ENCODE measurements around the gene FNDC3B.

FNDC3B gene

GRCh38 chr3:172388412-172389078, 349.2 kb downstream of the FNDC3B start:
- no peak for TF ChIP-seq TEAD4 (IDR thresholded peaks at IDR 0.05)

- TF ChIP-seq EP300 (IDR thresholded peaks at IDR 0.05; ENCODE audit: borderline replicate concordance) (no peak), CEBPB (IDR thresholded peaks at IDR 0.05) (no peak), YY1 (IDR thresholded peaks at IDR 0.05; ENCODE audit: low read depth) (no peak), TEAD4 (IDR thresholded peaks at IDR 0.05) (no peak), TCF12 (IDR thresholded peaks at IDR 0.05; ENCODE audit: low read depth) (no peak), ZBTB7A (IDR thresholded peaks at IDR 0.05; ENCODE audit: low read depth) (no peak)
Observed at GRCh38 chr3:172390792-172391191, 351.4 kb downstream of the FNDC3B start.

- TF ChIP-seq TEAD4 (IDR thresholded peaks at IDR 0.05) (no peak), CREB1 (IDR thresholded peaks at IDR 0.05; ENCODE audit: low read depth) (no peak), ZBTB7A (IDR thresholded peaks at IDR 0.05; ENCODE audit: low read depth) (no peak), REST (IDR thresholded peaks at IDR 0.05; ENCODE audit: low read depth) (no peak), RAD21 (IDR thresholded peaks at IDR 0.05; ENCODE audit: low read depth) (no peak), USF1 (IDR thresholded peaks at IDR 0.05) (no peak), CEBPB (IDR thresholded peaks at IDR 0.05) (no peak), FOXM1 (IDR thresholded peaks at IDR 0.05; ENCODE audit: borderline replicate concordance, low read depth) (no peak), NFIC (IDR thresholded peaks at IDR 0.05) (no peak), EP300 (IDR thresholded peaks at IDR 0.05; ENCODE audit: borderline replicate concordance) (no peak), TCF12 (IDR thresholded peaks at IDR 0.05; ENCODE audit: low read depth) (no peak), TAF1 (IDR thresholded peaks at IDR 0.05; ENCODE audit: low read depth) (no peak), YY1 (IDR thresholded peaks at IDR 0.05; ENCODE audit: low read depth) (no peak), MAX (IDR thresholded peaks at IDR 0.05) (no peak)
Observed at GRCh38 chr3:172391592-172392302, 352.4 kb downstream of the FNDC3B start.

- TF ChIP-seq YY1 (IDR thresholded peaks at IDR 0.05; ENCODE audit: low read depth) (no peak), CEBPB (IDR thresholded peaks at IDR 0.05) (no peak), MAX (IDR thresholded peaks at IDR 0.05) (no peak), TCF12 (IDR thresholded peaks at IDR 0.05; ENCODE audit: low read depth) (no peak), NFIC (IDR thresholded peaks at IDR 0.05) (no peak), RAD21 (IDR thresholded peaks at IDR 0.05; ENCODE audit: low read depth) (no peak), EGR1 (IDR thresholded peaks at IDR 0.05) (no peak), TAF1 (IDR thresholded peaks at IDR 0.05; ENCODE audit: low read depth) (no peak), FOXM1 (IDR thresholded peaks at IDR 0.05; ENCODE audit: borderline replicate concordance, low read depth) (no peak), USF1 (IDR thresholded peaks at IDR 0.05) (no peak), ZBTB7A (IDR thresholded peaks at IDR 0.05; ENCODE audit: low read depth) (no peak), CREB1 (IDR thresholded peaks at IDR 0.05; ENCODE audit: low read depth) (no peak), REST (IDR thresholded peaks at IDR 0.05; ENCODE audit: low read depth) (no peak), EP300 (IDR thresholded peaks at IDR 0.05; ENCODE audit: borderline replicate concordance) (no peak), TEAD4 (IDR thresholded peaks at IDR 0.05) (no peak)
Observed at GRCh38 chr3:172394692-172395091, 355.3 kb downstream of the FNDC3B start.

GRCh38 chr3:172396400-172396799, 357.0 kb downstream of the FNDC3B start:
- no peak for TF ChIP-seq REST (IDR thresholded peaks at IDR 0.05; ENCODE audit: low read depth)
- no peak for TF ChIP-seq MAX (IDR thresholded peaks at IDR 0.05)
- no peak for TF ChIP-seq NFIC (IDR thresholded peaks at IDR 0.05)
- no peak for TF ChIP-seq FOXM1 (IDR thresholded peaks at IDR 0.05; ENCODE audit: borderline replicate concordance, low read depth)
- no peak for TF ChIP-seq EGR1 (IDR thresholded peaks at IDR 0.05)
- TF ChIP-seq CREB1 (IDR thresholded peaks at IDR 0.05; ENCODE audit: low read depth): no peak
- no peak for TF ChIP-seq TAF1 (IDR thresholded peaks at IDR 0.05; ENCODE audit: low read depth)
- no peak for TF ChIP-seq TCF12 (IDR thresholded peaks at IDR 0.05; ENCODE audit: low read depth)
- TF ChIP-seq YY1 (IDR thresholded peaks at IDR 0.05; ENCODE audit: low read depth): no peak
- TF ChIP-seq TEAD4 (IDR thresholded peaks at IDR 0.05): no peak
- no peak for TF ChIP-seq ZBTB7A (IDR thresholded peaks at IDR 0.05; ENCODE audit: low read depth)
- TF ChIP-seq CEBPB (IDR thresholded peaks at IDR 0.05): no peak
- no peak for TF ChIP-seq EP300 (IDR thresholded peaks at IDR 0.05; ENCODE audit: borderline replicate concordance)

All from Ishikawa (cell line).